Thyroid gland (tissue), 4 donors: ENCODE measurements around the gene MSX1.

Source experiments
- POLR2A ChIP-seq, 2 donors: fragments of 450-650 bp; IDR thresholded peaks; one replicate each; pipeline ENCODE4 v1.6.1; 2017; ENCODE audit warnings: antibody characterized with exemption in 2 of 2, mild to moderate bottlenecking in 2 of 2, moderate library complexity in 1 of 2
- TF ChIP-seq, protein P1 (sequence below), 6 experiments: fragments of 200-600 bp in 3 of 6; fragments of 450-650 bp in 3 of 6; sonication (generic) in 3 of 6; IDR thresholded peaks; one replicate each; pipeline ENCODE4 v1.5.1; 2016 to 2019; ENCODE audit warnings: antibody characterized with exemption in 6 of 6, mild to moderate bottlenecking in 2 of 6, inconsistent platforms in 1 of 6, moderate library complexity in 1 of 6

DNA sequence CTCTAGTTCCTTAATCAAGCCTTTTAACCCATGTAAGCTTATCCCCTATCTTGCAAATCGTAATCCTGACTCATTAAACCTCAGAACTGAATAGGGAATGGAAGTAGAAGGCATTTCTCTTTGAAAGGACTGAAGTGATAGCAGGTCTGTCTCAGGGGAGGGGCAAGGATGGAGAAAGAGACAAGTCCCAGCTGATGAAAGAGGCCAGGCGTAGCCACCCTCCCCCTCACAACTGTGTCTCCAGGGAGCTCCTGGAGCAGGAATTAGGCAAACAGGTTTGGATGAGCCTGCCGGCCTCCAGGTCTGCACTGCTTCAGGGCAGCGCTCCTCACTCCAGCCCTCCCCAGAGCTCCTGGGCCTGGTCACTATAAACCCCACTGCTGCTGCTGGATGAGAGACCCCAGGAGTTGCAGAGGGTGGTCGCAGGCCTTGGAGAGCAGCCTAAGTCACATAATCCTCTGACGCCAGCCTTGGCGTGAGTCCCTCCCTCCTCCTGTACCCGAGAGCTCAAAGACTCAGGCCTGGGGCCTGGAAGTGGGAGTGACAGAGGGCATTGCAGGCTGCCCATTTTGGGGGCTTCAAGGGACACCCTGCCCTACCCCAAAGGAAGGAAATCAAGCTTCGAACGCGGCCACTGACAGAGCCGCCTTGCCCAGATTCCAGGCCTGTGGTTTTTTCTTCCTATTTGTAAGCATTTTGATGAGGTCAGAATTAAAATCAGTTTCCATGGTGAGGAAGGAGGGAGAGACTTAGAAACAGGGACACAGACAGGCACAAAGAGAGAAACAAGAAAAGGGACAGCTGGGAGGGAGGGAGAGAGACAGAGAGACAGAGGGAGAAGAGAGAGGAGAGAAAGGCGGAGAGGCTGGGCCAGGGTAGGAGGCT, 21.2 kb upstream of the MSX1 start:
- TF ChIP-seq, protein P1, sequence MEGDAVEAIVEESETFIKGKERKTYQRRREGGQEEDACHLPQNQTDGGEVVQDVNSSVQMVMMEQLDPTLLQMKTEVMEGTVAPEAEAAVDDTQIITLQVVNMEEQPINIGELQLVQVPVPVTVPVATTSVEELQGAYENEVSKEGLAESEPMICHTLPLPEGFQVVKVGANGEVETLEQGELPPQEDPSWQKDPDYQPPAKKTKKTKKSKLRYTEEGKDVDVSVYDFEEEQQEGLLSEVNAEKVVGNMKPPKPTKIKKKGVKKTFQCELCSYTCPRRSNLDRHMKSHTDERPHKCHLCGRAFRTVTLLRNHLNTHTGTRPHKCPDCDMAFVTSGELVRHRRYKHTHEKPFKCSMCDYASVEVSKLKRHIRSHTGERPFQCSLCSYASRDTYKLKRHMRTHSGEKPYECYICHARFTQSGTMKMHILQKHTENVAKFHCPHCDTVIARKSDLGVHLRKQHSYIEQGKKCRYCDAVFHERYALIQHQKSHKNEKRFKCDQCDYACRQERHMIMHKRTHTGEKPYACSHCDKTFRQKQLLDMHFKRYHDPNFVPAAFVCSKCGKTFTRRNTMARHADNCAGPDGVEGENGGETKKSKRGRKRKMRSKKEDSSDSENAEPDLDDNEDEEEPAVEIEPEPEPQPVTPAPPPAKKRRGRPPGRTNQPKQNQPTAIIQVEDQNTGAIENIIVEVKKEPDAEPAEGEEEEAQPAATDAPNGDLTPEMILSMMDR (IDR thresholded peaks at IDR 0.05), result no peak
- TF ChIP-seq POLR2A (IDR thresholded peaks at IDR 0.05), result no peak
